NT2/D1 (cell line): ENCODE data around the gene PCYT2.

Experiments used
- DNase-seq: peaks from one replicate; pipeline ENCODE4 v3.0.0-alpha.2; 2011; ENCODE audit warnings: low read depth, low spot score
- H3K27me3 ChIP-seq: 2 replicates; pipeline ENCODE4 v1.6.0; 2011; ENCODE audit warnings: mild to moderate bottlenecking; ENCODE audit not compliant: insufficient read length, insufficient read depth
- H3K36me3 ChIP-seq: 2 replicates; pipeline ENCODE4 v1.6.1; 2011; ENCODE audit warnings: mild to moderate bottlenecking, low read length, mixed read lengths; ENCODE audit not compliant: insufficient read depth, insufficient read length
- H3K4me1 ChIP-seq: 2 replicates; pipeline ENCODE4 v1.5.1; 2011; ENCODE audit not compliant: insufficient read depth, insufficient read length
- H3K4me3 ChIP-seq: 2 replicates; pipeline ENCODE4 v1.5.1; 2011; ENCODE audit warnings: low read depth; ENCODE audit not compliant: insufficient read length
- H3K9ac ChIP-seq: 2 replicates; pipeline ENCODE4 v1.6.0; 2011; ENCODE audit warnings: low read depth; ENCODE audit not compliant: insufficient read length
- H3K9me3 ChIP-seq: 2 replicates; pipeline ENCODE4 v1.5.1; 2011; ENCODE audit warnings: mild to moderate bottlenecking, low read length; ENCODE audit not compliant: insufficient read depth
- SUZ12 ChIP-seq: IDR thresholded peaks from 2 replicates; pipeline ENCODE4 v1.6.1; 2011; ENCODE audit not compliant: insufficient read length, insufficient read depth; ENCODE audit errors: extremely low read depth
- YY1 ChIP-seq: IDR thresholded peaks from 2 replicates; pipeline ENCODE4 v1.6.1; 2011; ENCODE audit not compliant: insufficient read length, insufficient read depth
- ZNF274 ChIP-seq: IDR thresholded peaks from 2 replicates; pipeline ENCODE4 v1.6.1; 2011; ENCODE audit warnings: mild to moderate bottlenecking, low read depth, low read length

PCYT2 gene

GRCh38 chr17:81951785-81952684, 40.8 kb upstream of the PCYT2 start:
- Histone ChIP-seq H3K36me3 (peaks cover 2% of the 10 kb centered on the region), H3K4me1 (peaks cover 13% of the 10 kb centered on the region), H3K27me3 (no peaks in the 10 kb centered on the region), H3K4me3 (no peak overlapping the region), H3K9me3 (no peaks in the 10 kb centered on the region), H3K9ac (no peak overlapping the region)
- DNase-seq, result no peak
- TF ChIP-seq SUZ12, result no peak
- no peak for TF ChIP-seq ZNF274
- no peak for TF ChIP-seq YY1

GRCh38 chr17:81950501-81950900, 39.3 kb upstream of the PCYT2 start:
- Histone ChIP-seq H3K4me1 (peaks cover 10% of the 10 kb centered on the region), H3K4me3 (no peak overlapping the region), H3K27me3 (no peaks in the 10 kb centered on the region), H3K9ac (no peak overlapping the region), H3K9me3 (no peaks in the 10 kb centered on the region), H3K36me3 (no peaks in the 10 kb centered on the region)
- no peak for TF ChIP-seq SUZ12
- no peak for TF ChIP-seq ZNF274
- no peak for TF ChIP-seq YY1
- no peak for DNase-seq

GRCh38 chr17:81948635-81949378, 37.6 kb upstream of the PCYT2 start:
- no peak for TF ChIP-seq YY1
- TF ChIP-seq SUZ12, result no peak
- TF ChIP-seq ZNF274, result no peak
- no peak overlapping the region for H3K4me3 ChIP-seq
- H3K9ac ChIP-seq, result peak overlapping the region; percentile 18
- H3K9me3 ChIP-seq, result no peaks in the 10 kb centered on the region
- peaks cover 13% of the 10 kb centered on the region for H3K4me1 ChIP-seq
- no peaks in the 10 kb centered on the region for H3K27me3 ChIP-seq
- no peak for DNase-seq
- no peaks in the 10 kb centered on the region for H3K36me3 ChIP-seq

- no peak within 1 kb of the TSS for H3K4me3 ChIP-seq
- no peak for DNase-seq
- H3K36me3 ChIP-seq, result no peaks in the 10 kb centered on the region
- TF ChIP-seq ZNF274 (no peak), YY1 (no peak), SUZ12 (no peak)
- peaks cover 8% of the 10 kb centered on the region for H3K4me1 ChIP-seq
- H3K9ac ChIP-seq, result no peak within 1 kb of the TSS
- no peaks in the 10 kb centered on the region for H3K27me3 ChIP-seq
- no peaks in the 10 kb centered on the region for H3K9me3 ChIP-seq
Observed at GRCh38 chr17:81947189-81947588, 36.0 kb upstream of the PCYT2 start, which contains the start of gene MYADML2. Gene MYADML2, minus strand, starts transcription at chr17:81947233. Its CDS starts 5,492 bp downstream, at chr17:81941741.

GRCh38 chr17:81944858-81945257, 33.7 kb upstream of the PCYT2 start:
- Histone ChIP-seq H3K4me1 (peaks cover 18% of the 10 kb centered on the region), H3K9me3 (no peaks in the 10 kb centered on the region), H3K27me3 (peaks cover 22% of the 10 kb centered on the region), H3K36me3 (no peaks in the 10 kb centered on the region), H3K9ac (no peak overlapping the region), H3K4me3 (no peak overlapping the region)
- no peak for DNase-seq
- TF ChIP-seq YY1, result no peak
- TF ChIP-seq SUZ12, result no peak
- no peak for TF ChIP-seq ZNF274

GRCh38 chr17:81942167-81942553, 31.0 kb upstream of the PCYT2 start:
- no peaks in the 10 kb centered on the region for H3K36me3 ChIP-seq
- no peak for DNase-seq
- H3K9ac ChIP-seq, result no peak overlapping the region
- H3K27me3 ChIP-seq, result peaks cover 41% of the 10 kb centered on the region
- peaks cover 19% of the 10 kb centered on the region for H3K4me1 ChIP-seq
- H3K9me3 ChIP-seq, result no peaks in the 10 kb centered on the region
- TF ChIP-seq SUZ12 (no peak), ZNF274 (no peak), YY1 (no peak)
- no peak overlapping the region for H3K4me3 ChIP-seq

GRCh38 chr17:81941484-81942166, 30.4 kb upstream of the PCYT2 start:
- H3K27me3 ChIP-seq, result peaks cover 41% of the 10 kb centered on the region
- no peak for TF ChIP-seq YY1
- TF ChIP-seq ZNF274, result no peak
- no peak overlapping the region for H3K9ac ChIP-seq
- no peaks in the 10 kb centered on the region for H3K9me3 ChIP-seq
- peaks cover 17% of the 10 kb centered on the region for H3K4me1 ChIP-seq
- H3K4me3 ChIP-seq, result no peak overlapping the region
- H3K36me3 ChIP-seq, result no peaks in the 10 kb centered on the region
- no peak for DNase-seq
